ENCODE data around the gene TMEM33.
"Not testable (repeated sequence)": the region's sequence is repeated elsewhere in the genome, so short reads cannot be mapped to it uniquely, and the experiment has no call there.

Gene TMEM33, protein sequence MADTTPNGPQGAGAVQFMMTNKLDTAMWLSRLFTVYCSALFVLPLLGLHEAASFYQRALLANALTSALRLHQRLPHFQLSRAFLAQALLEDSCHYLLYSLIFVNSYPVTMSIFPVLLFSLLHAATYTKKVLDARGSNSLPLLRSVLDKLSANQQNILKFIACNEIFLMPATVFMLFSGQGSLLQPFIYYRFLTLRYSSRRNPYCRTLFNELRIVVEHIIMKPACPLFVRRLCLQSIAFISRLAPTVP

DNA sequence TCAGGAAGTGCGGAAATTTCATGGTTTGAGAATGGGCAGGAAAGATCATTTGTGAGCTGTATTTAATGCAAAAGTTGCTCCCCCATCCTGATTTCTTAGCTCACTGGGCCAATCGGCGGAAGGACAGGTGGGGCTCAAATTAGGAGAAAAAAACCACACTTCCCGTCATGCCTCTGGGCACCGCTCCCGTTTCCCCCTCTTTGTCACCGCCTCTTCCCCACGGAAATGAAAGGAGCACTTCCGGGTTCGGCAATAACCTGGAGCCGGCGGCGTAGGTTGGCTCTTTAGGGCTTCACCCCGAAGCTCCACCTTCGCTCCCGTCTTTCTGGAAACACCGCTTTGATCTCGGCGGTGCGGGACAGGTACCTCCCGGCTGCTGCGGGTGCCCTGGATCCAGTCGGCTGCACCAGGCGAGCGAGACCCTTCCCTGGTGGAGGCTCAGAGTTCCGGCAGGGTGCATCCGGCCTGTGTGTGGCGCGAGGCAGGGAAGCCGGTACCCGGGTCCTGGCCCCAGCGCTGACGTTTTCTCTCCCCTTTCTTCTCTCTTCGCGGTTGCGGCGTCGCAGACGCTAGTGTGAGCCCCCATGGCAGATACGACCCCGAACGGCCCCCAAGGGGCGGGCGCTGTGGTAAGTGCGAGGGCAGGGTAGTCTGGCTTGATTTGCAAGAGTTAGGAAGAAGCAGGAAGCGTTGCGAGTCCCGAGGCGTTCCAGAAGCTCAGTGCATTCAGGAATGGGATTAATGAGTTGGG, at the start of gene TMEM33:
Gene TMEM33, plus strand, starts transcription at position 529 of the 751 bp plus-strand sequence. Its CDS starts 56 bp downstream, at position 585.
- peak; percentile 88 for DNase-seq

DNA sequence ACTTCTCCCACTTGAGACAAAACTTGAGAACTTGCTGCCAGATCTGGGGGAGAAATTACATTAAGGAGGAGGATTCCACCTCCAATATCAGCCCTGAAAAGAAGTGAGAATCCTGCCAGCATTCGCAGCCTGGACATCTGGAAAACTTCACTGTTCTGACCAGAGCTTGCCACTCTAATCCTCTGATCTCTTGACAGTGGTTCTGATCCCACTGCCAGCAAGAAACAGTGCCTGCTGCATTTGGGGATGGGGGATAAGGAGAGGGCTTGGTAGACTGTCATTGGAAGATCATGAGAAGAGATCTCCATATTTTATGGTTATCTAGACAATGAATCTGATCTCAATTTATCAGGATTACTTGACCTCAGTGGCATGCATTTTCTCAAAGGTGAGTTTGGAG, 49.8 kb upstream of the TMEM33 start:
- DNase-seq, result no peak

DNA sequence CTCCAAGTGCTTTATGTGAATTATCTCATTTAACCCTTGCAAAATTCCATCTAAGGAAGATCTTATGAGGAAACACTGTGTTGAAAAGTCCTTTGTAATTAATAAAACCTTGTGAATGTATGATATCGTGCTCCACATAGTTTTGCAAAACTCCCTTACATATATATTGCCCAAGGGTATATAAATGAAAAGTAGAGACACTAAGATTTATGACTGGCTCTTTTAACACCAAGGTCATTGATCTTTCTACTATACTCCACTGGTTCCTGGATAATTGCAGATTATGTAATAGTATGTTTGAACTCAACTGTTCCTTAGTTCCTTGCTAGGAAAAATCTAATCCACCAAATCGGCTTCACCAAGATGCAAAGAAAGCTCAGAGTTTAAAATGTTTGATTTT, 48.0 kb upstream of the TMEM33 start:
- no peak for DNase-seq

DNA sequence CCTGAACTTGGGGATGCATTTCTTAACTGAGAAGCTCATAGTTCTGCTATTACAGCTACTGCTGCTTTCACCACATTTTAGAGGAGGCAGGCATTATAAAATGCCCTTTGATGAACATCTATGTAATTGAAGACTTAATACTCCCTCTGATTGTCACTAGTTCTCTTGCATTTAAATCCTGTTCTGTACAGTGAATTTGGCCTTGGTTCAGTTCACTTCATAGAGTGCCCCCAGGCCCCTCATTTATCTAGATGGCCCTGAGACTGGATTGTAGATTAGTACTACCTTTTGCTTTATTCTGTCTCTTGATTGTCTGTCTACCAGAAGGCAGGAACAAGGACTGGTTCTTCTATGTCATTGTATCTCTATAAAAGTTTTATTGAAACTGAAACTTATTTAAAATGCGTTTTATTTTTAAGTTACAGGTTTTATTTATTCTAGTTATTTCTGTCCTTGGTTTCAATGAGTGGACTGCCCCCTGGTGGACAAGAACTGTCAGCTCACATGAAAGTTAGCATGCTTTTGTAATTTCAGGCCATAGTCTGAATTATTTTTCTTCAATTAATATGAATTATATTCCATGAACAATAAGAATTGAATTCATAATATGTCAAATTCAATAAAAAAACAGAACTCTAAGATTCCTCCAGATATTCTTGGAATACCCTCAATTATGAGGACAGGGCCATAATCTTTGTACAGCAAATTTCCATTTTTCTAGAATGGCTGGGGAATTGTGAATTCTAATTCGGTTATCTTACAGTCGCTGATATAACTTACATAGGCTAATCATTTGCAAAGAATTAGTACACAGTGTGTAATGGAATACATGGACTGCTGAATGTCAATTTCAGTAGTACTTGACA, 47.2 kb upstream of the TMEM33 start:
- peak; percentile 41 for DNase-seq

DNA sequence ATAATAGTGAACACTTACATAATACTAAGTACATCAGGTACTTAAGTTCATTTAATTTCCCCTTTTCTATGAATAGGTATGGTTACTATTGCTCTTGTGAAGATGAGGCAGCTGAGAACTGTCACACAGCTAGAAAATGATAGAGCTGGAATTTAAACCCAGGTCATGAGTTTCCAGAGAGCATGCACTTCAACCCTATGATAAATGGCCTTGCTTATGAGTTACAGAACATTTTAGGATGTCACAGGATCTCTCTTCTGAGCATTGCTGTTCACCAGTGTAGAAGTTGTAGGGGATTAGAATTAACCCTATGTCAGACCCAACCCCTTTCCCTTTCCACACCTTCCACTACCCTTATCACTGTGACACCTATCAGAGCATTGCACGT, 46.5 kb upstream of the TMEM33 start:
- no peak for DNase-seq

DNA sequence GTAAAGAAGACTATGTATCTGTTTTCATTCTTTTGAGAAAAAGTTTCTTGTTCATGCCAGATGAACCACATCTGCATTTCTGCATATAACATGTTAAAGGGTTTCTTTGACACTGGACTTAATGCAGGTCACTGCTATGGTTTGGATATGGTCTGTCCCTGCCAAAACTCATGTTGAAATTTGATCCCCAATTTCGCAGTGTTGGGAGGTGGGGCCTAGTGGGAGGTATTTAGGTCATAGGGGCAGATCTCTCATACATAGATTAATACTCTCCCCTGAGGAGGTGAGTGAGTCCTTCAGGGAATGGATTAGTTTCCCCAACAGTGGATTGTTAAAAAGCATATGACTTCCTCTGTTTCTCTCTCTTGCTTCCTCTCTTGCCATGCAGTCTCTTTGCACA, 45.9 kb upstream of the TMEM33 start:
- no peak for DNase-seq

DNA sequence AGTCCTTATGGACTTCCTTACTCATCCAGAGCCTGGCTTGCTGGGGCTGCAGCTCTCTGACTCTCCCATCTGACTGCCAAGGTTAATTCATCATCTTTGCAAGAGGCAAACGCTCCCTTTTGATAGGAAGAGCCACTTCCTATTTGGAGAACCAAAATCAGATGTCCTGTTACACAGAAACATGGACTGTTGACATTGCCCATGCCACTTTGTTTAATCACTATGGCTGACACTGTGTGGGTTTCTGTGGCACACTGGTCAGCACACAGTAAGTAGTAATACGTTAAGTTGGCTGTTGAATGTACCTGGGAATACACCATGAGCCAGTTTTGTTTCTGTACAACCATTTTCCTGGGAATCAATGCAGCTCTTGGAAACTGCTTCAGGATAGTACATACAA, 45.1 kb upstream of the TMEM33 start:
- DNase-seq, result no peak

DNA sequence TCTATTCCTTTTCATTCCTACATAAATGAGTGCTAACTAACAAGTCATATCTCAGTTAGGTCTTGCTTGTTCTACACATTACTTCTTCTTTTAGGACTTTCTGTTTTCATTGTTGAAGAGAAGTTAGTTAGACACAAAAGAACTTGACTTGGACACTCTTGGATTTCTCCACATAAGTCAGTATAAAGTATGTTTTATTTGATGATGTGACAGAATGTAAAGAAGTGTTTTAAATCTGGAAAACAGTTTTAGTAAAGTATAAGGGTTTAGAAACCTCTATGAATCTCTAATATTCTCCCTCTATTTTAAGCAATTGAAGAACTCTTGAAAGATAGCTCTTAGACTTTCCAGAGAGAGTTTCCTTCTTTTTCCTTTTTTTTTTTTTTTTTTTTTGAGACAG, 38.6 kb upstream of the TMEM33 start:
- DNase-seq, result no peak

DNA sequence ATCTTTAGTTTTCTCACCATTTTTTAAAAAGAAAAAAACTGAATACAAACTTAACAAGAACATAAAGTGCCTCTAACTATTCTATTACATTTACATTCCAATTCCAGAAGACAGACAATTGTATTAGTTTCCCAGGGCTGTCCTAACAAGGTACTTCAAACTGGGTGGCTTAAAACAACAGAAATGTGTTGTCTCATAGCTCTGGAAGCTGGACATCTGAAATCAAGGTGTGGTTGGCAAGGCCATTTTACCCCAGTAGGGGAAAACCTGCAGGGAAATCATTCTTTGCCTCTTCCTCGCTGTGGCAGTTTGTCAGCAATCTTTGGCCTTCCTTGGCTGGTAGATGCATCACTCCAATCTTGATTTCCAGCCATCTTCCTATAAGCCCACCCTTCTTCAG, 37.5 kb upstream of the TMEM33 start:
- DNase-seq, result no peak

DNA sequence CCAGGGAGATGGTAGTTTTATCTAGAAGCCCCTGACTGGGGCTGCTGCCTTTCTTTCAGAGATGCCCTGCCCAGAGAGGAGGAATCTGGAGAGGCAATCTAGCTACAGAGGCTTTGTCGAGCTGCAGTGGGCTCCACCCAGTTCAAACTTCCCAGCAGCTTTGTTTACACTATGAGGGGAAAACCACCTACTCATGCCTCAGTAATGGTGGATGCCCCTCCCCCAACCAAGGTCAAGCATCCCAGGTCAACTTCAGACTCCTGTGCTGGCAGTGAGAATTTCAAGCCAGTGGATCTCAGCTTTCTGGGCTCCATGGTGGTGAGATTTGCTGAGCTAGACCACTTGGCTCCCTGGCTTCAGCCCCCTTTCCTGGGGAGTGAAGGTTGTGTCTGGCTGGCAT, 26.1 kb upstream of the TMEM33 start:
- peak; percentile 24 for DNase-seq

DNA sequence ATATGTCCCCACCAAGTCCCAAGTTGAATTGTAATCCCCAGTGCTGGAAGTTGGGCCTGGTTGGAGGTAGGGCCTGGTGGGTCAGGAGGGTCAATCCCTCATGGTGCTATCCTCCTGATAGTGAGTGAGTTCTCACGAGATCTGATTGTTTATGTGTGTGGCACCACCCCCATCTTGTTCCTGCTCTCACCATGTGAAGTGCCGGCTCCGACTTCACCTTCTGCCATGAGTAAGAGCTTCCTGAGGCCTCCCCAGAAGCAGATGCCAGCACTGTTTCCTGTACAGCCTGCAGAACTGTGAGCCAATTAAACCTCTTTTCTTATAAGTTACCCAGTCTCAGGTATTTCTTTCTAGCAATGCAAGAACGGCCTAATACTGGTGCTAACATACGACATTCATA, 22.7 kb upstream of the TMEM33 start:
- no peak for DNase-seq

DNA sequence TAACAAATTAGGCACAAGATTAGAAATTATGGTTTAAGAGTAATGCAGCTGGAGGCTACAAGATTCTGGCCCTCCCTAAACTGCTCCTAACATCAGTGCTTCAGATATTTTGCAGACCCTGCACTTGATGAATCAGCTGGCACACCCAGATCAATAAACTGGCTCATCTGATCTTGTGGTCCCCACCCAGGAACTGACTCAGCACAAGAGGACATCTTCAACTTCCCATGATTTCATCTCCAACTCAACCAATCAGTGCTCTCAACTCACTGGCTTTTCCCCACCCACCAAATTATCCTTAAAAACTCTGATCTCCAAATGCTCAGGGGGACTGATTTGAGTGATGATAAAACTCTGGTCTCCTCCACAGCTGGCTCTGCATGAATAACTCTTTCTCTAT, 21.7 kb upstream of the TMEM33 start:
- peak; percentile 43 for DNase-seq

DNA sequence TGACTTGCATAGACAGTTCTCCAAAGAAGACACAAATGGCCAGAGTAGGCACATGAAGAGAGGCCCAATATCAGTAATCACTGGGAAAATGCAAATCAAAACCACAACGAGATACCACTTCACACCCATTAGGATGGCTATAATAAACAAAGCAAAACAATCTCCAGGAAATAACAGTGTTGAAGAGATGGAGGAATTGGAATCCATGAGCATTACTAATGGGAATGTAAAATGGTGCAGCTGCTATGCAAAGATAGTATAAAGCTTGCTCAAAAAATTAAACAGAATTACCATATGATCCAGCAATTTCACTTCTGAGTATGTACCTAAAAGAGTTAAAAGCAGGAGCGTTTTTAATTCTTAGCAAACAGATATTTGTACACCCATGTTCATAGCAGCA, 17.0 kb upstream of the TMEM33 start:
- DNase-seq, result no peak

DNA sequence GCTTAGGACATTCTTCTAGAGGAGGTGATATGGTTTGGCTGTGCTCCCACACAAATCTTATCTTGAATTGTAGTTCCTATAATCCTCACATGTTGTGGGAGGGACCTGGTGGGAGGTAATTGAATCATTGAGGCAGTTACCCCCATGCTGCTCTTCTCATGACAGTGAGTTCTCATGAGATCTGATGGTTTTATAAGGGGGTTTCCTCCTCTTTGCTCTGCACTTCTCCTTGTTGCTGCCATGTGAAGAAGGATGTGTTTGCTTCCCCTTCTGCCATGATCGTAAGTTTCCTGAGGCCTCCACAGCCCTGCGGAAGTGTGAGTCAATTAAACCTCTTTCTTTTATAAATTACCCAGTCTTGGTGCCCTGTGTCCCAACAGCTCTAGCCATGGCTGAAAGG, 14.8 kb upstream of the TMEM33 start:
- not testable (repeated sequence) for DNase-seq

DNA sequence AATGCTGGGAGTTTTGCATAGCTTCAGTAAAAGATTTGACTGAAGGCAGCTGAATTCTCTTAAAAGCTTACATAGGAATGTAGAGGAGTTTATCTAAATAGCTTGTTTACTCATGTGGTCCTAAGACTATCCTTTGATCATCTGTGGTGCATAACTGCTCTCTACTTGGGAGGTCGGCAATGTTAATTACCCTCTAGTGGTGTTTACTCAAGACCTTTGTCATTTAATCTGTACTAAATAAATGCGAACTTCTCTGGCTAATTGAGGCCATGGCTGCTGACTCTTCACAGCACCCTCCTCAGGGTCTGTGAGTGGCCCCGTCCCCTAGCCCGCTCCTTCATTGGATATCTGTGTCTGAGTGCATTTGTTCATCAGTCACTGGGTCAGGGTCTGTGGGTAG, 13.8 kb upstream of the TMEM33 start:
- no peak for DNase-seq

DNA sequence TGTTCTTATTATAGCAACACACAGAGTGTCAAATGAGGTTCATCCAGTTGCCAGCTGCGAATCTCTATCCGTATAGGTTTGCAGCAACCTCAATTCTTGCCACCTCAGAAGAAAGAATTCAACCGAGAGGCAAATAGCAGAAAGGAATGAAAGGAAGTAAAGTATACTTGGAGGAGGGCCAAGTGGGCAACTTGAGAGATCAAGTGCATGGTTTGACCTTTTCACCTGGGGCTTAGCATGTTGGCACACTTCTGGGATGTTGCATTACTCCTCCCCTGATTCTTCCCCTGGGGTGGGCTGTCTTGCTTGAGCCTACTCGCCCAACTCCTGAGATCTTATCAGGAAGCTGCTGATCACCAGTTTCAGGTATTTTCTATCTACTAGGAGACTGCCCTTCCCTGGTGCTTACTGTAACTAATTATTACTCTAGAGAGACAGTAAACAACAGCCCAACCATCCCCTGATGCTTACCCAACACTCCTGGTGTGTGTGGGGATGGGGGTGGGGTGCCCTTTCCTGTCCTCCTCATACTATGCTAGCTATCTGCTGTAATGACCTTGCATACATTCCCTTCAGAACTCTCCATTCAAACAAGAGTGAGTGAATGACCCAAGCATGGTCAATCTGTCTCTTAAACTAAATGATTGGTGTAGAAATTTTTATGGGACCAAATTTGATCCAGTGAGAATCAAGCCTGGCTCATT, 7.3 kb upstream of the TMEM33 start:
- no peak for DNase-seq

DNA sequence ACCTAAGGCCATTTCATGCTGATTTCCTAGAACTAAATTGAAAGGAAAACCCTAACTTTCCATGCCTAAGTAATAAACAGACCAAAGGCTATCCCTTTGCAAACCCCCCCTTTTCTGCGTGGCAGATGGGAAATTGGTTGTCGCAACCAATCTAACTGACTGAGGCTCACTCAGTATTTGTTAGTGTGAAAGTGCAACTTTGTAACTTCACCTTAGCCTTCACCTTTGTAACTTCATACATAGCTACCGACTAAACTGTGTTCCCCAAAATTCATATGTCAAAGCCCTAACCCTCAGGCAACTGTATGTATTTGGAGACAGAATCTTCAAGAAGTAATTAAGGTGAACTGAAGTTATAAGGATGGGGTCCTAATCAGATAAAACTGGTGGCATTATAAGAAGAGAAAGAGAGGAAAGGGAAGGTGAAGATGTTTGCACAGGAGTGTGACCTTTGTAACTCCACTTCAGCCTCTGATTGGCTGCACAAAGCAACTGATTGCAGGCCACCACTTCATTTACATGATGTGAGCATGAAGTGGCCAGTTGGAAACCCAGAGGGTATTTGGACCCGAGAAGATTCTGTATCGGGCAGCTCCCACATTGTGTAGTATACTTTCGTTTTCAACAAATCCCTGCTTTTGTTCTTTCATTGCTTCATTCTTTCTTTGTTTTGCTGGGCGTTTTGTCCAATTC, 4.9 kb upstream of the TMEM33 start:
- no peak for DNase-seq

DNA sequence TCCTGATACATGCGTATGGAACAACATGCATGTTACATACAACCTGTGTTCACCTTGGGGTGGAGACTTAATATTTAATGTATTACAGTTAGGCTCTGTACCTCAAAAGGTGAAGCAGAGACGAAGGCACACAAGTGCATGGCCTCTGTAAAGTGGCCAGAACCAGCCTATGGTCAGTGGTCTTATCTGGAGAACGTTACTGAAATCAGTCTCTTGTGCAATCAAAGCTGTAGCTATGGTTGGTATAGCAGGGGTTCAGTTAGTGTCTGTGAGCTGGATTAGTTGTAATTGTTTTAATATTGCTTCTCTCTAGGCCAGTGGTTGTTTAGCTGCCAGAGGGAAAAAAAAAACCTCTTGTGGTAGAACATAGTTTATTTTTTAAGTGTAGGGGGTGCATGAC, 2.2 kb upstream of the TMEM33 start:
- no peak for DNase-seq

DNA sequence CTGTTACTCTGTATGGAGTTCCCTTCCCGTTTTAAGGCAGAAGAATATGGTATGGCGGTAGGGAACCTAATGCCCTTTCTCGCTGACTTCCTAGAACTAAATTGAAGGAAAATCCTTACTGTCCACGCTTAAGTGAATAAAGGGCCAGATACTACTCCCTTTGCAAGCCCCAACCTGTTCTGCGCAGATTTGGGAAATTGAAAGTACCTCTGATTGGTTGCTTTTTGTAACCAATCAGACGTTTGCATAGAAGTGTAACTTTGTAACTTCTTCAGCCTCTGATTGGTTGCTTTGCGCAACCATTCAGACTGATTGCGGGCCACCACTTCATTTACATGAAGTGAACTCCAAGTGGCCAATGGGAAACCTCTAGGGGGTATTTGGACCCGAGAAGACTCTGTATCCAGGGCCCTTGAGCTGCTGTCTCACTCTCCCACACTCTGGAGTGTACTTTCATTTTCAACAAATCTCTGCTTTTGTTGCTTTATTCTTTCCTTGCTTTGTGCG, 1.2 kb upstream of the TMEM33 start:
- no peak for DNase-seq

DNA sequence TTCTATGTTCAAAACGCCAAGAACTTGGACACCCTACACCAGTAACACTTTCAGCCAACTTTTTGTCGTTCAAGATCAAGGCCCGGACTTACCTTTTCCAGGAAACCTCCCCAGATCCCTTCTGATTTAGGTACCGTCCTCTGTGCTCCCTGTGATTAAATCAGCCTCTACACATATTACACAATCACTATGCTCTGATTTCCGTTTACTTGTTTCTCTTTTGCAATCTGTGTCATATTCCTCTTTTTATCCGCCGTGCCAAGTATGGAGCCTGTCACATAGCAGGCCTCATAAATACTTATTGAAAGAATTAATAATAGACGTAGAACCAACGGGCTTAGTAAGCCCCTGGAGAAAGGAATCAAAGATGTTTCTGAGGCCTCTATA, 722 bp upstream of the TMEM33 start:
- DNase-seq, result no peak

DNA sequence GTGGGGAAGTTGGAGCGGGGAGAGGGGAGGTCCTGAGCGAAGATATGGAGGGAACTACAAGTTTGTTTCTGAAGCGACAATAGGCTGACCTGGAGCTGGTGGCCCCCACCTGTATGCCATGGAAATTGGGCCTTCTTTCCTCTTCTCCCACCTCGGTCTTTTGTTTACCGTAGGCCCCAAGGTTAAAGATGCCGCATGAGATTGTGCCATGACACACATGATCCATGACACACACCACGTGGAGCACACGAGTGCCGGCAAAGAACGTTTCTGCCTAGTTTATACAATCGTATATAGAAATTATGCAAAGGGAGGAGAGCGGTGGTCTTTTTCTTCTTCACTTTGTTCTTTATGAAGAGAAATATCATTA, 408 bp downstream of the TMEM33 start:
- peak; percentile 26 for DNase-seq

DNA sequence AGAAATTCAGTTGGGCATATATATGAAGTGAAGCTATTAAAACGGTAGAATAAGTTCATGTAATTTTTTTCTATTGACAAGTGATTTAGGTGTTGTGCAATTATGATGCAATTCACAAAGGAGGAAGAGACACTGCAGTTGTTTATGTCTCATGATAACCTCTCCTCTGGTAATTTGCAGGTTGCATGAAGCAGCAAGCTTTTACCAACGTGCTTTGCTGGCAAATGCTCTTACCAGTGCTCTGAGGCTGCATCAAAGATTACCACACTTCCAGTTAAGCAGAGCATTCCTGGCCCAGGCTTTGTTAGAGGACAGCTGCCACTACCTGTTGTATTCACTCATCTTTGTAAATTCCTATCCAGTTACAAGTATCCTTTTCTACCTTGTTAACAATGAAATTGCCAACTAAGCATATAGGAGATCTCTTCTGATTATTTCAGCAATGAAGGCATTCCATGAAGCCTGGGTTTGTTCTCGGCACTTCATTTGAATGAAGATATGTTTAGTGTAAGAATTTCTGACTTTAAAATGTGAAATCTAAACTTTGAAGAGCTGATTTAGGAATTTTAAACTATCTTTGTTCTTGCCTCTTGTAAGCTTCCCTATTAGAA, 3.9 kb downstream of the TMEM33 start:
- DNase-seq, result no peak
